T follicular helper cell (primary cell): ENCODE measurements around the gene PEAK1.

ENCODE experiments used
- DNase-seq: peaks from one replicate; pipeline ENCODE4 v3.0.0-alpha.2; 2020; ENCODE audit warnings: low read depth

PEAK1 gene

DNA sequence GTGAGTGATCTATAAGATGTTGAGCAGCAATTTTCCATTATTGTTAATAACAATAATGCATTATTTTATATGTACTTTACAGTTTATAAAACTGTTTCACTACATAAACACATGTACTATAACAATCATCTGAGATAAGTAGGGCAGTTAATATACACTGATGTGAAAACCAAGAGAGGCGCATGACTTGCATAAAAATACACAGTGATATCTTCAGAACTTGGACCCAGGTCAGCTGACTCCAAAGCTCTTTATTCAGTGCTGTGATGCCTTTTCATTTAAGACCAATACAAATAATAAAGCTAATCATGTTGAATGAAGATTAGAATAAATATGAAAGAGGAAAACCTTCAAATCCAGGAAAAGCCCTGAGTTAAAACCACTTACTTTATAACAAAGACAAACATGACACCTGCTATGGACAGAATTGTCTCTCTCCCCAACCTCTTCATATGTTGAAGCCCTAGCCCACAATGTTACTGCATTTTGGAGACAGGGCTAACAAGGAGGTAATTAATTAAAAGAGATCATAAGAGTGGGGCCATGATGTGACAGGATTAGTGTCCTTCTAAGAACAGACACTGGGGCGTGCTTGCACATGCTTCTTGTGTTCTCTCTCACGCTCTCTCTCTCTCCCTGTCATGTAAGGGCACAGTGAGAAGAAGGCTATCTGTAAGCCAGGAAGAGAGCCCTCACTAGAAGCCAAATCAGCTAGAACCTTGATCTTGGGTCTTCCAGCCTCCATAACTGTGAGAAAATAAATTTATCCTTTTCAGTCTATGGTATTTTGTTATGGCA is 293.2 kb downstream of the PEAK1 start:
- no peak for DNase-seq

DNA sequence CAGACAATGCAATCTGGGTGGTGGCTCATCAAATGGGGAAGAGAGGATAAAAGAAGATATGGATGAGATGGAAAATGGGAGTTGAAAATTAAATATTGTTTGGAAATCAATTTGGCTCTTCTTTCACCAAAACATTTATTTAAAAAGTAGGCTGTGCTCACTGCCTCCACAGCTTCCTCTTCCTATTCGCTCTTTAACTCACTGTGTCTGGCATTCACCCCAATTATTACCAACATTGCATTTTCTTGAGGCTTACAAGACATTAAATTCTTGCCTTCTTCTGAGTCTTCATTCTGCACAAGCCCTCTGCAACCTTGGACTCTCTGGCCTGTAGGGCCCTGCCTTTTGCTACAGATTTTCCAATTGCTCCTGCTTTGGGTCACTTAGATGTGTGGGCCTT is 296.1 kb downstream of the PEAK1 start:
- DNase-seq, result no peak

DNA sequence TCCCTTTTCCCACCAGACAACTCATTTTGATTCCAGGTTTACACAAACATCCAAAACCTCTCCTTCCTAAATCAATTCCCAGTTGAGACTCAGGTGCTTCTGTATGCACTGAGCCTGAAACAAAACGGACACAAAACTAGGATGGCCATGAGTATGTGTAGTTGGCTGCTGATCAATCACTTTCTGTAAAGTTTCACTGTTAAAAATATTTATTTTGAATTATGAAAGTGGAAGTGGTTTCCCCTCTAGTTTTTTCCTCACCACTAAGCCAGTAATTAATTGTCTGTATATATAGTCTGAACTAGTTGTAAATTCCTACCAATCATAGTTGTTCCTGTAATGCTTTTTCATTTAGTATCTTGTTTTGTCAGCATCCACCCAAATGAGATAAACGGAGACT is 297.3 kb downstream of the PEAK1 start:
- no peak for DNase-seq

DNA sequence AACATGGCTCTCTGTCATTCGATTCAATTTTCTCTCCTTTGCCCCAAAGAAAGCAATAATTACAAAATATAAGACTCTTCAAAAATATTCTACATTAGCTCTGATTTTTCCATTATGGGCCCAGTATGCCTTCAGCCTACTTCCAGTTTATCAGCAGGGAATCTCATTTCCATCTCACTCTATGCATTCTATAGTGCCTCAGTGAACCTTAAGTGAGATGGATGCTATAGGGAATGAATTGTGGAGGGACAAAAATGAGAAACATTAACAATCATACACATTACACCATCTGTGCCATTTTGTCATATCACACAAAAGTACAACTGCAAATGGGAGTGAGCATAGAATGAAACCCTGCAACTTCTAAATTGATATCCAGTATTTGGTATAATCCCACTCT is 298.3 kb downstream of the PEAK1 start:
- DNase-seq, result no peak

DNA sequence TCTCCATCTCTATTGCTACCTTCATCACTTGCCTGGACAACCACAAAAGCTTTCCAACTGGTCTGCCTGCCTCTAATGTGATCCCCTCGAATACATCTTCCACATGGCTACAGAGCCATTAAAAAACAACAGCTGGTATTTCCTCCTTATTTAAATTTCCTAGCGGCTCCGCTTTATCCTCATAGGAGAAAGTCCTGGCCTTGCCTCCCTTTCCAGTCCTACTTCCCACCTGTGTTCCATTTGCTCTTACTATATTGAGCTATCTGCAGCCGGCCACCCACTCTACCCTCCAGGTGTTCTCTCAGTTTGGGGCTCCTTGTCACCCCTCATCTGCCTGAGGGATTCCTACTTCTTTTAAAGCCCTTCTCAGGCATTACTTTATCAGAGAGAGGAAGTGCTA is 299.3 kb downstream of the PEAK1 start:
- DNase-seq, result no peak

DNA sequence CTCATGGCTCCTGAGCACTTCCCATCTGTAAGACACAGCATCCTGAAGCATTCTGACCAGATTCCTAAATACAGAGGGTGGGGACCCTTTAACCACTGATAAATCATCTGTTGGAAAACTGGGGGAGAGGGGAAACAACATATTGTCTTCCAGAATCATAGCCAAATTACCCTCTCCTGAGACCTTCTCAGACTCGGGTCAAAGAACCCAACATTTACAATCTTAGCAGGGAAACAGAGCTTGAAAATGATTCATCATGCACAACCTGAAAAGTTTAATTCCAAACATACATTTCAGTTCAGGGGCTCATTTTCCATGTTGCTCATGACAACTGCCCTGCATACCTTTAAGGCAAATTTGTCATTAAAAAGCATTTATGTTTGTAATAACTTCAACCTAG is 300.5 kb downstream of the PEAK1 start:
- no peak for DNase-seq

DNA sequence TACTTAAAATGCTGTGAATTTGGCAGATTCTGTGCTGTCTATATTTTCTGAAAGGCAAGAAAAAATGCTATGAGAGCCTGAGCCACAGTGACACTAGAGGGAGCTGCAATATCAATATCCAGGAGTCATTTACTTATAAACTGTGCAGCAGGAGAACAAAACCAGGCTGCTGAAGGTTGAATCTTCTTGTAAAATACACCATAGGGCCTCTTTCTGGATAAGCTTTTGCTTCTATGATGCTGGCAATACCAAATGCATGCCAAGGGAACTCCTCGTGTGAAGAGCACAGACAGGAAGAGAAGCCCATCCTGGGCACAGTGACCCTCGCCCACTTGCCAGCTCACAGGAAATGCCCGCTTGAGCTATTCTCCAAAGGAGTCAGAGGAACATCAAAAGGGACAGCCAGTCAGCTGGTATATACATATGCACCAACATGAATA is 301.0 kb downstream of the PEAK1 start:
- peak; percentile 6 for DNase-seq

DNA sequence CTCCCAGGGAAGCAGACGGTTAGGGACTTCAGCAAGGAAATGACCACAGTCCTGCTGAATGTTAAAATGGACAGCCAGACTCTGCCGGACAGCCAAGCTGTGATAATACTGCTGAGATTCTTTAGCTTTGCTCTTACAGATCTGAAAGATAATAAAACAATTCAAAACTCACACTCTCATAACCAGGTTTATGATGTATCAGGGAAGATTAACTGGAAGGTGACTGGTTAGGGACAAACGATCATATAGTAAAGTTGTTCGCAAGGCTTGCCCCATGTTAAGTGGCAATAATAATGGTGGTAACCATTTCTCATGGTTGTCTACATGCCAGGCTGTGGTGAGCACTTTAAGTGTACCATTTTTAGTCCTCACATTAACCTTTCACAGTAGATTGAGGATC is 304.7 kb downstream of the PEAK1 start:
- no peak for DNase-seq

DNA sequence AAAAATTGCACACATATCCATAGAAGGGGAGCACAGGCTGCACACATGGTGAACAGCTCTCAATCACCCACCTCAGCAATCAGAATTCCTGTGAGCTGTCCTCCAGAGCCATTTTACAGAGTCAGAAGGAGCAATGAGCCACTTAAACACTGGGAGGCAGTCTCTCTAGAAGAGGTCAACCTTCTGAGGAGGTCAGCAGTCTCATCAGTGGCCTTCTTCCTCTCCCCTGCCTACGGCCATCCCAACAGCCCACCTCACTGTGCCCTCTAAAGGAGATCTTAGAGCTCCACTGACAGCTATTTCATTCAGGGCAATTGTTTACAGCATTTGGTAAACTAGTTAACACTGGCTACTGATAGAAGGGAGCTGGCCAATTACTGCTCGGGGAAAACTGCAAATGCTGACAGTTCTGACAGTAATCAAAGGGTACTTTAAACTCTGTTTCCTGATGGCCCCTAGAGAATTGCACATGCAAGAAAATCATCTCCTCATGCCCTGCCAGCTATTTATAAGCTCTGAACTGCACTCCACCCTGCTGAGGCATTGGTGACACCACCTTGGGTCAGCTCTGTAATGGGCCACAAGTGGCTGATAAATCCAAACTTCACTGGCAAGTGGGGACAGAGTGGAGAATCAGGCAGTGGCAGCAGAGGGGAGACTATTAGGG is 306.9 kb downstream of the PEAK1 start:
- DNase-seq, result no peak

DNA sequence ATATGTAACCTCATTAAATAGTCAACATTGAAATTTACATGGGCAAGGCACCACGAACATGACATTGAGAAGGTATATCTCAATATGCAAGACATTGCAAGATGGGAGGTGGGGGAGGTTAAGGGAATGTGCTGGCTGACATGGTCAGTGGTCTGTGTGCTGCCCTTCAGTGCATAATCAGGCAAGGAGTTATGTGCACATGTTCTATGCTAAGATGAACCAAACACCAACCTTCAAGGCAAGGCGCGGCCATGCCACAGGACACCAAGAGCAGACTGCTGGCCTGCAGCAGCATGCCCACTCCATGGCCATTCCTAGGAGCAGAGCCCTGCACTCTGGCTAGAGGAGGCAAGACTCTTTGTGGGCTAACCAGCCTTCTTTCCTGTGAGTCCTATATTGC is 308.1 kb downstream of the PEAK1 start:
- DNase-seq, result no peak

DNA sequence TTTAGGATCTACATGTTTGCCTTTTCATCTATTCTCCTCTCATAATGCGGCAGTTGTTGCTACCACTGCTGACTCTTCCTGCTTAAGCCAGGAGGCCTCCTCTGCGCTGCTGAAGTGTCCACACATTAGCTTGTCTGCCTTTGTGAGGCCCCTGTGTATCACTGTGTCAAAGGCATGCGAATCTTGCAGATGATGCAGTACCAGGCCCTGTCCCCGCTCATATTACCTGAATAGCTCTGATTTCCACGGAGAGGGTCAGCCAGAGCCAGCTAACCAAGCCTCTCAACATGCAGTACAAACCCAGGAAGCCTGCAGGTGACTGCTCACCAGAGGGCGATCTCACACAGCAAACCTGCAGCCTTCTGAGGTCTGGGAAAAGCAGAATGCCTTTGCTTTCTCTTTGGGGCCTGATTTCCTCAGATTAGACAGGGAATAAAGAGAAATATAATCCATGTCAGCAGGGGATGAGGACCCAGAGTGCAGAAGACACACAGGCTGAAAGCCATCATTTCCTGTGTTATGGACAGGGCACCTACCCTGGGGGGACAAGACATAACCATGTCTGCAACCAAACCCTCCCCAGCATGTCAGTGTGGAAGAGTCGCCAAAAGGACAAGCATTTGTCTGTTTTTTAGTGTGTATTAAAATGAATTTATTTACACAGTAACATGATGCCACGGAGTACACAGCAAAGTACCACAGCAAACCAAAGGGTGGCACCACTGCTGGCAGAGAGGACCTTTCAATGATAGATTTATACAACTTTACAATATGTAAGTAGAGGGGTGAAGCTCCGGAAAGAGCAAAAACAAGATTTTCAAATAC is 312.2 kb downstream of the PEAK1 start:
- DNase-seq, result peak; percentile 6

DNA sequence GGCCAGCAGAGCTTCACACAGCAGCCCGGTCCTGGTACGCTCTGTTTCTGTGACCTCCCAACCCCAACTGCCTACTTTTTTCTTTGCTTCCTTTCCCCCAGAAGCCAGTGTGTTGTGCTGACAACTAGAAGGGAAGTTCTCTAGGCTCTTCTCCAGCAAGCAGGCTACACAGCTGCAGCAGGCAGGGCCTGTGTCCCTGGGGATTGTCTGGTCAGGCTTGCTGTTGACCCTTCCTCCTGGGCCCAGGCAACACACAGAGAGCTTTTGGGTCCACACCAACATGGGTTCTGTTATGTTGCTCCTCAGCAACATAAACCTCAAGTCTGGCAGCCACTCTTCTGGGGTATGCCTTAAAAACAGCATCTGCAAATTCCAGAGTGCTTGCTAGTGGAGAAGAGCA is 312.8 kb downstream of the PEAK1 start:
- DNase-seq, result no peak

DNA sequence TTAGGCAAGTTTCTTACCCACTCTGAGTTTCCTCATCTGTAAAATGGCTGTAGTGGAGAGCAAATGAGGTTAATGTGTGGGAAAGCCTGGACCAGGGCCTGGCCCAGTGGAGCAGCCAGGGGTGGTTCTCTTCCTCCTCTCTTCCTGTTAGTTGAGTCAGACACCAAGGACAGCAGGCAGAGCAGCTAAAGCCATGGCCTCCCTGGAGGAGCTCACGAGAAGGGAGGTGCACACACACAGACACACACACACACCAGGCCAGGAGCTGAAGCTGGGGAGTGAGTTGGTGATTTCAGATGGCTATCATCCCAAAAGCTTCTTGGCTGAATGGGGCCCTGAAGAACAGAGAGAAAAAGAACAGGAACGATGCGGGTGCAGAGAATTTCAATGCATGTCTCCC is 315.7 kb downstream of the PEAK1 start:
- no peak for DNase-seq

DNA sequence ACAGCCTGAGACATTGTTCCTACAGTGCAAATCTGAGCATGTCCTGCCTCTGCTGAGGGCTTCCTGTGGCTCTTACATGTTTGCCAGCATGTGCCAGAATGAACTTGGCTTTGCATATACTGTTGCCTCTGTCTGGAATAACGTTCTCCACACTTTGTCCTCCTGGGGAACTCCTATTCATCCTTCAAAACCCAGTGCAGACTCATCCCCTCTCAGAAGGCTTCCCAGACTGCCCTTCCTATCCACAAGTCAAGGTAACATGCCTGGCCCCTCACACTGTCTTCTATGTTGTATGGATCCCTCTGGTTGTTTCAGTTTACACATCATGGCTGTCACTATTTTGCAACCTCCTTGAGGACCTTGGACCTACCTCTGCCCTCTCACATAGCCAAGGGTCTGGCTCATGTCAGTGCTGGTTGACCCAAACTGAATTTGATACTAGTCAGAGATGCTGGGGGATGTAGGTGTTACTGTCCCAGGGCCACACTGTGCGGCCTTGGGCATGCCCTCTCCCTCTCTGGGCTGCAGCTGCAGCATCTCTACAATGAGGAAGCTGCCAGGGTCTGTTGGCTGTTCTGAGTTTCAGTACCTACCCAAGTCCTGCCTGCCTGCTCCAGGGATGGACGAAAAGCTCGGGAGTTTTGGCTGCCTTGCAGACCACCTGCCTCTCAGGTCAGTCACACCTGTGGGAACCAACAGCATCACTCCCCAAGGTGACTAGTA is 320.0 kb downstream of the PEAK1 start:
- DNase-seq, result no peak

DNA sequence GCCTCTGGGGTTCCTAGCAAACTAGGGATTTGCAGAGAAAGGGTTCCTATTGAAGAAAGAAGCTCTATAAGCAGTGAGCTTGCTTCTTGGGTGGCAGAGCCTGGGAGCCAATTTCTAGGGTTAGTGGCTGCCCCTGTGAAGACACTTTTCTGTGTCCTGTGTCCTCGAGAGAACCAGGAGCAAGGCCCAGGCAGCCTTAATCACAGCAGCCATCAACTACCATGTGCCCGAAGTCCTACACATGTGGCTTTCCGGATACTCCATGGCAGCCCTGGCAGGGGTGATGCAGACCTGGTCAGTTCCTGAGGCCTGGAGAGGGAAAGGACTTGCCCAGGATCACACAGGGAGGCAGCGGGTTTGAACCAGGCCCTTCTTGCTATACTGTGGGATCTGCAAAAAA is 321.3 kb downstream of the PEAK1 start:
- DNase-seq, result no peak

DNA sequence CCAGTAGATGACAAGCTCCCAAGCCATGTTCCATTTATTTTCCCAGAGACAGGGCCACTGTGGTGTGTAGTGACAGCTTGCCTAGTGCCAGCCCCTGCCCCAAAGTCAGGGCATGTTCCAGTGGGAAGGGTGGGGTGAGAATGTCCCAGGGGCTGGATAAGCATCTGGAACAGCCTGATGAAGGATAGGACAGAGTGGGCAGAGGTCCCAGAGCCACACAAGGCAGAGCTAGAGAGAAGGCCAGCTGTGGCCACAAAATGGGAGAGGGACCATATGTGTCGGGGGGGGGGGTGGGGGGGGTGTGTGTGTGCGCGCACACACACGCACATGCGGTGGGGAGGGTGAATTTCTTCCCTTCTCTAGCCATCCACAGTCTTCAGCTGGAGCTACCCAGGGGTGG is 322.0 kb downstream of the PEAK1 start:
- DNase-seq, result no peak

DNA sequence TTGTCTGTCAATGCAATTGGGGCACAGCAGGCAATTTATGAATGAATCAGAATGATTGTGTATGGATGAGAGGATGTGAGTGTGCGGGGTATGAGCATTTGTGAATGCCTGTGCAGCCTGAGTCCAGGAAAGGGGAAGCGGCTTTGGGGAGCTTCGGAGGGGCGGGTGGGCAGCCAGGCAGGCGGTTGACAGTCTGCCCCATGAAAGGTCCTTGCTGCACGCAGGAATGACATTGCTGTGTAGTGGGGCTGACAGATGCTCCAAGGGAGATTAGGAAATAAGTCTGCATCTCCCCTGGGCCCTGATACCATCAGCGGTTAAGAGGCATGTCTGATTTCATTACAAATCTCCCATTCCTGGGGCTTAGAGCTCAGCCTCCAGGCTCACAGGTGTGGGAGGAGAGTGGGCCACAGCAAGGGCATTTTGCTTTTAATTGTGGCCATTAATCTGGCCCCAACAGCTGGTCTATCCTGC is 322.6 kb downstream of the PEAK1 start:
- DNase-seq, result no peak

DNA sequence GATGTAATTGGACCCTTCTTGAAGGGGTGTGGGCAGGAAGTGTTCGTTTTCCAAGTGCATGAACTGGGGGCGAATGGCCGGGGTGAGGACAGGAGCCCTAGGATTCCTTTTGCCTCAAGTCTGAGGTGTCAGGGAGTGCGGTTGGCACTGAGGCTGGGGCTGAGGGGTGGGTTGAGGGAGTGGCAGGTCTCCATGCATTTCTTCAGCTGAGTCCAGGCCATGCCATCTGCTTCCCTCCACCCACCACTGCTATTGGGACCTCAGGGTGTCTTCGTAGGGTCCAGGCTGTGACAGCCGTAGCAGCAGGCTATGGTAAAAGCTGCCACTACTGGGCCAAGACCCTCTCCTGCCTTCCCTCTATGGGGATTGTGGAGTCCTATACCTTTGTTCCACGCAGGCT is 323.4 kb downstream of the PEAK1 start:
- DNase-seq, result no peak

DNA sequence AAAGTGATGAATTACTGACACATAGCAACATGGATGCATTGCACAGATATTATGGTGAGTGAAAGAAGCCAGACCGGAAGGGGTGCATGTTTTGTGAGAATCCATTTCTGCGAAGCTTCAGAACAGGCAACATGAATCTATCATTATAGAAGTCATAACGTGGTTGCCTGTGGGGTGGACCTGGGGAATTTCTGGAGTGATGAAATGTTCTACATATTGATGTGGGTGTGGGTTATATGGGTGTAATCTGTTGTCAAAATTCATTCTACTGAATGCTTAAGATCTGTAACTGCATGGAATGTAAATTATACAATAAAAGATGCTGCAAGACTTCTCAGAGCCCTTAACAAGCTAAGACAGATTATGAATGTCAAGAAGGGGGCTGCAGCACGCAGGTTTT is 323.8 kb downstream of the PEAK1 start:
- no peak for DNase-seq

DNA sequence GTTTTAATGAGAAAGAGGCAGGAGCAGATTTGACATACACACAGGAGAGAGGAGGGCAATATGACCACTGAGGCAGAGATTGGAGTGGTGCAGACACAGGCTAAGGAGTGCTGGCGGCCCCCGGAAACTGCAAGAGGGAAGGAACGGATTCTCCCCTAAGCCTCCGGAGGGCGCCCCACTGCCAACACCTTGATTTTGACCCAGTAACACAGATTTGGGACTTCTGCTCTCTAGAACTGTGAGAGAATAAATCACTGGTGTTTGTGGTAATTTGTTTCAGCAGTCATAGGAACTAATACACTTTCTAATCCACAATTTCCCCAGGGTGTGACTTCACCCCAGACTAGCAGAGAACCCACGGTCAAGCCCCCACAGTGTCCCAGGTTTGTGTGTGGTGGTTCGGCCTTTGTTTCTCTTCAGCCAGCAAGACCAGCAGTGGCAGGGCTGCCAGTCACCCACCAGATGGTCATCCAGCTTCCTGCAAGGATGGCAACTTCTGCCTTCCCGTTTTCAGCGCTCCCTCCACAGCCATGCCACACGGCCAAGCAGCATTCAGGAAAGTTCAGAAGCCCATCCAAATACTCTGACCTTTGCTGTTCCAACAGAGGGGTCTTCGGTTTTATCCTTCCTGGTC is 325.4 kb downstream of the PEAK1 start:
- no peak for DNase-seq

DNA sequence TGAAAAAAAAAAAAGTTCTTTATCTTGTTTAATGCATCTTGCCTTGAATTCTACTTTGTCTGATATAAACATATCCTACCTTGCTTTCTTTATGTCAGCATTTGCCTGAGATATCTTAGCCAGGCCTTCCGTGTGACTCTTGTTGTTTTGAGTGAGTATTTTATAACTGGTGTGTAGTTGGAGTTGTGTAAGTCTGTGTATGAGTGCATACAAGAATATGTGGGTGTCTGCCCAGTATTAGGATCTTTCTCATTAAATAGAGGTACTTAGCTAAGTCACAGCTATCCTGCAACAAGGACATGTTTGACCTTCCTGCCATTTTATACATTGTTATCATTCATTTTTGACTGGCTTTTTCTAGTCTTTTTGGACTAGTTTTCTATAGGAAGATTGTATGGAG is 326.5 kb downstream of the PEAK1 start:
- DNase-seq, result no peak

DNA sequence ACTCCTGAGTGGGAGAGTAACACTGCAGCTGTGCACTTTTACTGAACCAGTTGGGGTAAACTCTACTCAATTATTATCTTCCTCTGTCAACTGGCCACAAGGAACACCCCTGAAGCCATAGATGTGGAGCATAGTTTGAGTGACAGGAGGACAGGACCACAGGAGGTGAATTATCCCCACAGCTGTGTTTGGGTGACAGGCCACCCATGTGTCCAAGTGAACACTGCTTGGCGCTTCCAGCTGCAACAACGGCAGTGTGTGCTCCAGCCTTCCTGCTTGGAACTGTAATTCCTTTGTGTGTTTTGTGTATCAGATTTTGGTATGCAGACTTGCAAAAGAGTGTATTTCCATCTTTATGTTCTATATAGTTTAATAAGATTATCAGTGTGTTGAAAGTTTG is 328.8 kb downstream of the PEAK1 start:
- DNase-seq, result no peak
